ENCODE data around the gene FOXB2.
A peak's percentile ranks its signal among the peaks of the same experiment; 100 is the strongest.
"Not testable (repeated sequence)": the region's sequence is repeated elsewhere in the genome, so short reads cannot be mapped to it uniquely, and the experiment has no call there.

Gene FOXB2

DNA sequence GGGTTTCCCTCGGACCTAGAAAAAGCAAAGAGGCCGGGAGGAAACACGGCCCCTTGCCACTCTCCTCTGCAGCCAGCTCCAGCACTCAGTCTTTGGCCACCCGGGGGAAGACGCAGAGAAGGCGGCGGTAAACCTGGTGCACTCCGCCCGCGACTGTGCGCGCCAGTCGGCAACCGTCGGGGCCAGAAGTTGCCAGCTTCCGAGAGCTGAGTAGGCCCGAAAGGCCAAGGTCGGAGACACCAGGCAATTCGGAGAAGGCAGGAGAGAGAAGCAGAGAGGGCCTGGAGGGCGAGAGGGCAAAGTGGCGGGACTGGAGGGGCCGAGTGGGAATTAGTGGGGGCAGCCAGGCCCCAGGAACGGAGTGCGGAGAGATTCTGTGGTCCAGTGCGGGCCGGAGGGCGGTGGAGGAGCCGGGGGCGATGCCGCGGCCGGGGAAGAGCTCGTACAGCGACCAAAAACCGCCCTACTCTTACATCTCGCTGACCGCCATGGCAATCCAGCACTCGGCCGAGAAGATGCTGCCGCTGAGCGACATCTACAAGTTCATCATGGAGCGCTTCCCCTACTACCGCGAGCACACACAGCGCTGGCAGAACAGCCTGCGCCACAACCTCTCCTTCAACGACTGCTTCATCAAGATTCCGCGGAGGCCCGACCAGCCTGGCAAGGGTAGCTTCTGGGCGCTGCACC, at the start of gene FOXB2:
Gene FOXB2 (plus strand): TSS at position 420 of the 690 bp plus-strand sequence. CDS start 0 bp downstream, at position 420.
- no peak for DNase-seq (ENCODE audit: low read depth in 2 of 2)

GRCh38 chr9:76969716-76970115, 49.7 kb upstream of the FOXB2 start:
- no peak for DNase-seq (ENCODE audit: low read depth in 2 of 2)

- DNase-seq (ENCODE audit: low read depth in 2 of 2) = not testable (repeated sequence)
These were observed 40.6 kb upstream of the FOXB2 start for GRCh38 chr9:76978831-76979230.

GRCh38 chr9:76980566-76980965, 38.9 kb upstream of the FOXB2 start:
- DNase-seq (ENCODE audit: low read depth in 2 of 2) = no peak

DNA sequence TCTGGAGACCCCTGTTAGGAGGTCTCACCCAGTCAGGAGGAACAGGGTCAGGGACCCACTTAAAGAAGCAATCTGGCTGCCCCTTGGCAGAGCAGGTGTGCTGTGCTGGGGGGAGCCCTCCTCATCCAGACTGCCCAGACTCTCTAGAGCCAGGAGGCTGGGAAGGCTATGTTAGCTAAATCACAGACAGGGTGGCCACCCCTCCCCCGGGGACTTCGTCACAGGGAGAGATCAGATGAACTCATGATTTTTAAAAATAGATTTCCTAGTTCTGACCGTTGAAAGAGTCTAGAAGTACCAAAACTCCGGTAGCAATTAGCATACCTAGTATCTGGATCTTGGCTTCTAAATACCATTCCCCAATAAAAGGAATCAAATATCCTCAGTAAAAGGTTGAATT, 35.0 kb upstream of the FOXB2 start:
- DNase-seq (ENCODE audit: low read depth in 2 of 2) = no peak

- DNase-seq (ENCODE audit: low read depth in 2 of 2) = no peak
These were observed 33.9 kb upstream of the FOXB2 start for GRCh38 chr9:76985581-76985980.

DNA sequence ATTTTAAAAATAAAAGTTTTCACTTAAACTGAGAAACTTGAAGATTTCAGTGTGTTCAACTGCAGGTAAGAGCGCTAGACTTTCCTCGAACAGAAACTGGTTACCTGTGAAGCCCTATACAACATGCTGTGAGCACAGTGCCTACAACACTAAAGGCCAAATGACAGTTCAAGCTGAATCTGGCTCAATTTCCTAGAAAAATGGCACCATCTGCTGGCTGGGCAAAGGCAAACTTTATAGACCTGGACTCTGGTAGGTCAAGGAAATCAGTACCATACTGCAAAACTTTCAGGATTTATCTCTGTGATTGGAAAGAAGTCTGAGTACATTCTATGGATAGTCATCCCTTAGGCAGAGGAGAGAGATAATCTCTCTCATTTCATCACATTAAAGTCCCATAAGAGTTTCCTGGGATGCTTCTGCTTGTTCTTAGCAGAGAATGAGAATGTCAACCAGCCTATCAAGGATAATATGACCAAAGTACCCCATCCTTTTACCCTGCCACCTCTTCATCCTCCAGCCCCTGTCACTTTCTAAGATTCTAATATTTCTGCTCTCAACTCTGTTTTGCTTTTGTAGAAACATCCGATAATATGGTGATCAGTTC, 31.8 kb upstream of the FOXB2 start:
- no peak for DNase-seq (ENCODE audit: low read depth in 2 of 2)

DNA sequence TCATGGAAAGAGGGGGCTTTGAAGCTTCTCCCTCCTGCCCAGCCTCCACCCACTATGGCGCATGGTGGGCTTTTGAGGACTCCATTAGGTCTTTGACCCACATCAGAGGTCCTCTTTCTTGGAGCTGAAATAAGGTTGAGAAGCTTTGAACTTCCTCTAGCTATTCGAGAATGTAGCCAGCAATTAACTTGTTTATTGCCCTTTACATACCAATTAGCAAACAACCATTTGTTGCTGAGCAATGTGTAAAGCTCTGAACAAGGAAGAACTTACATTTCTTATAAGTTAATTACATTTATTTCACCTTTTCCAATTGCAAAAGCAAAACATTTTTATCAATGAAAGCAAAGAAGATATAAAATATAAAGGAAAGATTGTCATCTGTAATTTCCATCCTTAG, 30.5 kb upstream of the FOXB2 start:
- no peak for DNase-seq (ENCODE audit: low read depth in 2 of 2)

DNA sequence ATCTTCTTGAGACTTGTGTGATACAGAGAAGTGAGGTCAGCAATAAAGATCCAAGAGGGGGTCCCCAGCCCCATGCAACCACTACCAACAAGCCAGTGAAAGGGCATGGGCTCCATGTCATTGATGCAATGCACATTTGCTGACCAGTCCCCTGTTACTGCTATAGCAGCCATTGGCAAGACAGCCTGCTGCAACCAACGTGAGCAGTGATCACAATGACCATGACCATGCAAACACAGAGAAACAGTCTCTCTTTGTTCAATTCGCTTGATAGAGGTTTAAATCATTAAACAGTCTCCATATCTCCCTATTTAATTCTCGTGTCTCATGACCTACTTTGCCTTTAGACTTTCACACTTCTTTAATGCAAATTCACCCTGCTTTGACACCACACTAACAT, 30.0 kb upstream of the FOXB2 start:
- DNase-seq (ENCODE audit: low read depth in 2 of 2) = no peak

- no peak for DNase-seq (ENCODE audit: low read depth in 2 of 2)
These were observed 22.8 kb upstream of the FOXB2 start for GRCh38 chr9:76996700-76997099.

DNA sequence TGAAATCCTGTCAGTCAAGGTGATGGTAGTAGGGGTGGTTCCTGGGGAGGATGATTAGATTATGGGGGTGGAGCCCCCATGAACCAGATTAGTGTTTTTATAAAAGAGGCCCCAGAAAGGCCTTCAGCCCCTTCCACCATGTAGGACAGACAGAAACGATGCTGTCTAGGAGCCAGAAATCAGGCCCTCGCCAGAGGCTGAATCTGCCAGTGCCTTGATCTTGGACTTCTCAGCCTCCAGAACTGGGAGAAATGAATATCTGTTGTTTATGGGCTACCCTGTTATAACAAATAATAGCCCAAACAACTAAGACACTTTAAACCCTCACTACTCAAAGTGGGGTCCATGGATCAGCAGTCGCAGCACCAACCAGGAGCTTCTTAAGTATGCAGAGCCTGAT, 20.2 kb upstream of the FOXB2 start:
- no peak for DNase-seq (ENCODE audit: low read depth in 2 of 2)

DNA sequence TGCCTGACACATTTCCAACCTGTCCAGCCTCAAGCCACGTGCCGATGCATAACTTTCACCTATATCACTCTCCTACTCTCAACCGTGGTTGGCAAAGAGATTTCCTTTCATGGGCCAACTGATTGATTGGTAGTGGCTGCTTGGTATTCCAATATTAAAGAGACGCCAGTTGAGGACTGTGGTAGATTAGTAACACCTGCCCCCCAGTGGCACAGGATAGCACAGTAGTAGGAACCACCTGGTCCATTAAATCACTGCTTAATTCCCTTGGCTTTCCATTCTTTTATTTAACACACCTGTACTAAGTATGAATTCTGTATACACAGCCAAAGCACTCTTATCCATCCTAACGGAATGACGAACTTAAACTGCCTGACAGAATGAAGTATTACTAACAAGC, 19.1 kb upstream of the FOXB2 start:
- no peak for DNase-seq (ENCODE audit: low read depth in 2 of 2)

DNA sequence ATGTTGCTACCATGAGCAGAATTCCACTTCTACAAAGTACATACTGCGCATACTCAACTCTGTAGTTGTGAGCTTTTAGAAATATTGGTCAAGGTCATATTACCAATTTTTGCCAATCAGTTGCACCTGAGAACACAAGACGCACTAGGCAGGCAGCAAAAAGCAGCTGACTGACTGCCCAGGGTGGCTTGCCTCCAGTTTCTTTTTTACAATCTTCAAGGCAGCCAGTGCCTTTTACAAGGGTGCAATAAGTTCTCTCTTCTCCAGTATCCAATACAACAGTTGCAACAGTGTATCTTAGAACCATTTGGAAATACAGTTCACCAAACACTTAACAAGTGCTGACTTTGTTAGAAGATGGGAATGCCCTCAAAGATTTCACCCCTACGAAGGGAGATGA, 16.1 kb upstream of the FOXB2 start:
- no peak for DNase-seq (ENCODE audit: low read depth in 2 of 2)

DNA sequence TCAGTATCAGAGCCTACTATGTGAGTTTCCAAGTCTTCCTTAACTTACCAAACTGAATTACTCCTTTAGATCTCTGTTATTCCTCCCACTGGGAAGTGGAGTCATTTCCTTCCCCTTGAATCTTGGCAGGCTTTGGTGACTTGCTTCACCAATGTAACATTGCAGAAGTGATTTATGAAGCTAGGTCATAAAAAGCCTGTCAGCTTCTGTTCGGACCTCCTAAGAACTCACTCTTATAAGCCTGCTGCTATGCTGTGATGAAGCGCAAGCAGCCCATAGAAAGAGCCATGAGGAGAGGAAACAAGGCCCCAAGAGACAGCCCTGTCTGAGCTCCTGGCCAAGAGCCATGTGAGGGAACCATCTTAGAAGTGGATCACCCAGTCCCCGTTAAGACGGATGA, 14.2 kb upstream of the FOXB2 start:
- no peak for DNase-seq (ENCODE audit: low read depth in 2 of 2)

- no peak for DNase-seq (ENCODE audit: low read depth in 2 of 2)
These were observed 8.9 kb upstream of the FOXB2 start for GRCh38 chr9:77010527-77010926.

GRCh38 chr9:77011973-77012821, 7.3 kb upstream of the FOXB2 start:
- peak; percentile 7 to 51 for DNase-seq (ENCODE audit: low read depth in 2 of 2)

DNA sequence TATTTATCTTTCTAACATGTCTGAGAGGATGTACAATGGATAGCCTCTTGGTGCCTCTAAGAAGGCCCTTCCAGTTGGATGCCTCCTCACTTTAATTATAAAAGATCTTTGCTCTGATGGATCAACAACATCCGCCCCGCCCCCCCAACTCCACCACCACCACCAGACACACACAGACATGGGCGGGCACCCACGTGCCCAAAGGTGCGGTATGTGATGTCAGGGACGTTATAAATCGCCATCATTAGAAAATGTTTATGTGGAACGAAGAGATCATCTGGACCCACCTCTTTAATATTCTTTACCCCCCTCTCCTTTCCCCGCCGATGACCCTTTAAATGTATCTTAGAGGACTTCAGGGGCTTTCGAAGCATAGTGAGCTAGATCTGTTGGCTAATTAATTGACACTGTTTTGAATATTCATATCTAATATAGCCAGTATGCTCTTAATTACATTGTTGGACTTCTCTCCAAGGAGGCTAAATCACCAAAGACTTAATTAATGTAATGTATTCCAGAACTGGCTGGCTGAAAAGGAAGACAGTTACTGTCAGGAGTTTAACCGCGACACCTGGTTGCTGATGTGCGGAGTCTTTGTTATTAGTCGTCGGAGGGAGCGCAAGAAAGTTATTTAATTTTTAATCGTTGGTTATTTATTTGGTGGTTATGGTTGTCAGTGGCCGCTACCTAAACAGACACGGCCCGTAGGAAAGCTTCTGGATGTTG, 6.1 kb upstream of the FOXB2 start:
- no peak for DNase-seq (ENCODE audit: low read depth in 2 of 2)

- no peak for DNase-seq (ENCODE audit: low read depth in 2 of 2)
These were observed 5.4 kb upstream of the FOXB2 start for GRCh38 chr9:77013932-77014596.

- DNase-seq (ENCODE audit: low read depth in 2 of 2) = no peak
These were observed 4.7 kb upstream of the FOXB2 start for GRCh38 chr9:77014597-77015263.

DNA sequence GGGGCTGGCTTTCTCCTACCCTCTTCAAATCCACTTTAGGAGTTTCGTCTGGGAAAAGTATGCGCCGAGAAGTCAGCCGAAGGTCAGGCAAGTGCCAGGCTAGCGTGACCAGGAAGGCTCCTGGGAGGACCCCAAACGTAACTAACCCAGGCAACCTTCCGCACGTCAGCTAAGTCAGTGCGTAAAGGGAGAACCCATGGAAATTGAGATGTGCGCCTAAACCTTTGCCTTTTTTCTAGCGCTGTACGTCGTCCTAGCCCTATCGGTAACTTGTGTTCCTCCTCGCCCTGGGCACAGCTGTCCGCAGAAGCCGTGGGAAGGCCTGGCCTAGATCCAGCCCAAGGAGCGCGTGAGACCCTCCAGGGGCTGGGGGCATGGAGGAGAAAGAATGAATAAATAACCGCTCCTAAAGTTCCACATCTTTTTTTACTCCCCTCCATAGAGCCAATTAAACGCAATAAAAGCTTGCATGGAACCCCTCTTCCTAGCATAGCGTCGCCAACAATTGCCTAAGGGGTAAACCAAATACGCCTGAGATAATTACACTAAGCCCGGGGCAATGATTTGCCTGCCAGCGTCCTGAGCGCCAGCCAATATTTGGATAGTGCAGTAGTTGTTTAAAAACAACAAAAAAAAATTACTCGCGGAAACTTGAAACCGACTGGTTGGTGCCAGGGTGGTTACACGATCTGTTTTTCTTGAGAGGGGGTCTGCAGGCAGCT, 4.0 kb upstream of the FOXB2 start:
- DNase-seq (ENCODE audit: low read depth in 2 of 2) = no peak
